NOMO-1 treated with dmso at 0.1 percent for 144 hours (cell line): Measurements from ENCODE around the gene DDX23.

Experiments used
- DNase-seq: peaks from one replicate; lab custom pipeline; 2025; ENCODE audit not compliant: unreplicated experiment; lab: John Stamatoyannopoulos, UW

Gene DDX23

GRCh38 chr12:48800971-48801370 lies 51.0 kb downstream of the DDX23 start:
- DNase-seq: no peak

- no peak for DNase-seq
These were observed 51.5 kb downstream of the DDX23 start for GRCh38 chr12:48800457-48800856.

- DNase-seq: peak; percentile 68
These were observed 55.0 kb downstream of the DDX23 start for GRCh38 chr12:48796976-48797375.

GRCh38 chr12:48795550-48796455 lies 56.2 kb downstream of the DDX23 start:
- DNase-seq: peak; percentile 29

- DNase-seq: no peak
These were observed 57.1 kb downstream of the DDX23 start for GRCh38 chr12:48794870-48795269.

- no peak for DNase-seq
These were observed 58.3 kb downstream of the DDX23 start for GRCh38 chr12:48793696-48794095.

- no peak for DNase-seq
These were observed 62.1 kb downstream of the DDX23 start for GRCh38 chr12:48789858-48790326.

- no peak for DNase-seq
These were observed 62.8 kb downstream of the DDX23 start, which contains the start of gene ADCY6 for GRCh38 chr12:48788854-48789775. ADCY6 (minus strand) TSS chr12:48789089; CDS start chr12:48783434, 5,655 bp downstream.

- DNase-seq: no peak
These were observed 63.5 kb downstream of the DDX23 start for GRCh38 chr12:48788524-48788853.

GRCh38 chr12:48787791-48788523 lies 64.0 kb downstream of the DDX23 start:
- no peak for DNase-seq

GRCh38 chr12:48786591-48787544 lies 65.1 kb downstream of the DDX23 start:
- DNase-seq: no peak

- DNase-seq: no peak
These were observed 68.5 kb downstream of the DDX23 start for GRCh38 chr12:48783432-48783831.

GRCh38 chr12:48782457-48783395 lies 69.2 kb downstream of the DDX23 start:
- no peak for DNase-seq

GRCh38 chr12:48781750-48782456 lies 70.1 kb downstream of the DDX23 start:
- no peak for DNase-seq

- no peak for DNase-seq
These were observed 71.5 kb downstream of the DDX23 start for GRCh38 chr12:48780381-48781025.

- no peak for DNase-seq
These were observed 72.1 kb downstream of the DDX23 start for GRCh38 chr12:48779869-48780268.
